GM23338 (cell line): Measurements from ENCODE around the gene C2orf66. TPM values are rescaled to one million over a fixed set of nuclear protein-coding genes. Genes with fewer than 3 reads are reported as not detected.

Source experiments
- ATAC-seq: fragments of 200-7000 bp; cut with Tn5 transposase; 3 replicates; pipeline ENCODE4 v1.9.1; 2020
- DNase-seq: peaks from one replicate; pipeline ENCODE4 v3.0.0-alpha.2; 2015; ENCODE audit warnings: low spot score
- H2AFZ ChIP-seq: fragments of 200-600 bp; sonication (generic); 2 replicates; pipeline ENCODE4 v1.8.0; 2016; ENCODE audit warnings: antibody characterized with exemption, mild to moderate bottlenecking, moderate library complexity
- H3F3A ChIP-seq: fragments of 200-600 bp; sonication (generic); replicated peaks from 2 replicates; pipeline ENCODE4 v1.8.0; 2017; ENCODE audit warnings: antibody characterized with exemption, mixed run types, low read depth
- H3K27ac ChIP-seq: fragments of 200-600 bp; sonication (generic); 2 replicates; pipeline ENCODE4 v1.6.1; 2016; ENCODE audit warnings: low read depth
- H3K27me3 ChIP-seq: fragments of 200-600 bp; sonication (generic); 2 replicates; pipeline ENCODE4 v1.8.0; 2016; ENCODE audit warnings: mild to moderate bottlenecking, mixed run types, moderate library complexity; ENCODE audit not compliant: insufficient read depth
- H3K36me3 ChIP-seq: fragments of 200-600 bp; sonication (generic); 2 replicates; pipeline ENCODE4 v1.8.0; 2016; ENCODE audit warnings: mild to moderate bottlenecking; ENCODE audit not compliant: insufficient read depth
- H3K4me1 ChIP-seq: fragments of 200-600 bp; sonication (generic); 2 replicates; pipeline ENCODE4 v1.8.0; 2016; ENCODE audit warnings: mild to moderate bottlenecking, moderate library complexity; ENCODE audit not compliant: insufficient read depth
- H3K4me2 ChIP-seq: fragments of 200-600 bp; sonication (generic); 2 replicates; pipeline ENCODE4 v1.7.1; 2017; ENCODE audit warnings: mixed run types
- H3K4me3 ChIP-seq: fragments of 200-600 bp; sonication (generic); 2 replicates; pipeline ENCODE4 v1.6.1; 2016; ENCODE audit warnings: mixed run types
- H3K79me2 ChIP-seq: fragments of 200-600 bp; sonication (generic); replicated peaks from 2 replicates; pipeline ENCODE4 v1.8.0; 2017; ENCODE audit warnings: mild to moderate bottlenecking; ENCODE audit not compliant: insufficient read depth
- H3K9me2 ChIP-seq: fragments of 200-600 bp; sonication (generic); 2 replicates; pipeline ENCODE4 v1.8.0; 2017; ENCODE audit not compliant: insufficient read depth
- H4K20me1 ChIP-seq: fragments of 200-600 bp; sonication (generic); replicated peaks from 2 replicates; pipeline ENCODE4 v1.8.0; 2017; ENCODE audit warnings: mild to moderate bottlenecking; ENCODE audit not compliant: insufficient read depth
- H3K27ac Mint-ChIP-seq: 2 replicates; pipeline ENCODE4 v1.8.0; 2020; ENCODE audit warnings: inconsistent platforms, mild to moderate bottlenecking, moderate library complexity, mixed read lengths
- H3K27me3 Mint-ChIP-seq: 3 replicates; pipeline ENCODE4 v1.8.0; 2022; ENCODE audit warnings: low read depth, mild to moderate bottlenecking, moderate library complexity, mixed read lengths, inconsistent platforms; ENCODE audit not compliant: insufficient read depth, poor library complexity
- H3K36me3 Mint-ChIP-seq: 3 replicates; pipeline ENCODE4 v1.8.0; 2021; ENCODE audit warnings: low read depth, mild to moderate bottlenecking, inconsistent platforms, moderate library complexity, mixed read lengths
- H3K4me1 Mint-ChIP-seq: 3 replicates; pipeline ENCODE4 v1.8.0; 2020; ENCODE audit warnings: mild to moderate bottlenecking, inconsistent platforms, mixed read lengths
- H3K4me3 Mint-ChIP-seq: 3 replicates; pipeline ENCODE4 v1.8.0; 2021; ENCODE audit warnings: moderate library complexity, mild to moderate bottlenecking, inconsistent platforms, mixed read lengths
- H3K9me3 Mint-ChIP-seq: 3 replicates; pipeline ENCODE4 v1.8.0; 2020; ENCODE audit warnings: moderate library complexity, mild to moderate bottlenecking, inconsistent platforms, mixed read lengths
- CREB1 ChIP-seq: fragments of 250-450 bp; sonication (Bioruptor Pico); IDR thresholded peaks from 2 replicates; pipeline ENCODE4 v1.5.0; 2020; ENCODE audit warnings: low read depth, mild to moderate bottlenecking, moderate library complexity
- ETS1 ChIP-seq: IDR thresholded peaks from 2 replicates; pipeline ENCODE4 v1.6.1; 2016; ENCODE audit warnings: antibody characterized with exemption
- EZH2 ChIP-seq: fragments of 200-600 bp; sonication (generic); IDR thresholded peaks from one replicate; pipeline ENCODE4 v1.8.0; 2017; ENCODE audit warnings: antibody characterized with exemption, mild to moderate bottlenecking, low read depth; ENCODE audit not compliant: unreplicated experiment
- EZH2phosphoT487 ChIP-seq: fragments of 200-600 bp; sonication (generic); IDR thresholded peaks from one replicate; pipeline ENCODE4 v1.8.1; 2018; ENCODE audit warnings: antibody characterized with exemption; ENCODE audit not compliant: unreplicated experiment
- JUNB ChIP-seq: IDR thresholded peaks from one replicate; pipeline ENCODE4 v1.6.1; 2016; ENCODE audit warnings: antibody characterized with exemption; ENCODE audit not compliant: unreplicated experiment
- NANOG ChIP-seq: IDR thresholded peaks from 2 replicates; pipeline ENCODE4 v1.6.1; 2016; ENCODE audit warnings: antibody characterized with exemption, borderline replicate concordance
- POLR2AphosphoS5 ChIP-seq: IDR thresholded peaks from 2 replicates; pipeline ENCODE4 v1.6.1; 2016; ENCODE audit warnings: antibody characterized with exemption, low read depth
- REST ChIP-seq: IDR thresholded peaks from one replicate; pipeline ENCODE4 v1.6.1; 2018; ENCODE audit warnings: antibody characterized with exemption; ENCODE audit not compliant: unreplicated experiment
- STAT1 ChIP-seq: IDR thresholded peaks from one replicate; pipeline ENCODE4 v1.6.1; 2016; ENCODE audit warnings: antibody characterized with exemption; ENCODE audit not compliant: unreplicated experiment
- ZNF114 ChIP-seq: fragments of 250-450 bp; sonication (Bioruptor Pico); IDR thresholded peaks from 2 replicates; pipeline ENCODE4 v1.5.0; 2020; ENCODE audit warnings: mild to moderate bottlenecking, moderate library complexity
- ZNF331 ChIP-seq: fragments of 250-450 bp; sonication (Bioruptor Pico); IDR thresholded peaks from 2 replicates; pipeline ENCODE4 v1.5.0; 2020; ENCODE audit warnings: low read depth, mild to moderate bottlenecking, moderate library complexity
- ZNF462 ChIP-seq: fragments of 250-450 bp; sonication (Bioruptor Pico); IDR thresholded peaks from 2 replicates; pipeline ENCODE4 v1.5.0; 2020; ENCODE audit warnings: mild to moderate bottlenecking, moderate library complexity
- polyA plus RNA-seq: library from polyadenylated mRNA; unstranded; fragments of >200 nt; fragmentation: Nextera tagmentation; extraction: Ambion mirVana; gene quantifications from 2 replicates; pipeline ENCODE4 v1.2.1, GENCODE V29; 2016
- total RNA-seq: library from RNA; depleted of rRNA; stranded (reverse); fragments of >200 nt; shearing (Covaris generic); gene quantifications from 2 replicates; pipeline ENCODE4 v1.2.3, GENCODE V29; 2014
- TF ChIP-seq, protein P1 (sequence below), 2 experiments: fragments of 200-600 bp in 1 of 2; sonication (generic) in 1 of 2; conservative IDR thresholded peaks; 2 replicates each; pipeline versions ENCODE4 v1.5.1 to v1.6.1; 2016 to 2017; ENCODE audit warnings: antibody characterized with exemption in 2 of 2, low read depth in 2 of 2, mild to moderate bottlenecking in 2 of 2, moderate library complexity in 1 of 2

Gene C2orf66
- total and polyA plus RNA-seq, 2 experiments from 2014 or later: not detected

DNA sequence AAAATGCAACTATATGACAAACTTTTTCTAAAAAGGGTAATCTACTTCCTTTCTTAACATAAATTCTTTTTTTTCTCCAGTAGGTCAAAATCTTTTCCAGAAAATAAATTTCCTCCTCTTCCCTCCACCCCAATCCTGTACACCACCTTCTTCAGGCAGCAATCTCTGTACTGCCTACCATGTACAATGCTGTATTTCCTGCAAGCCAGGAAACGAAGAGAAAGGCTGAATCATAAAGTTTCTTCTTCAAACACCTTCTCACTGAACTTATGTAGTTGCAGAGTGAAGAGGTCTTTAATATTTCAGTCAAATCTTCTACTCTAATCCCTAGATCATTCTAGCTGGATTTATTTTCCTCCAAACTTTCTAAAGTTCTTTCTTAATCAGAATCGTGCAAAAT is 18.2 kb upstream of the C2orf66 start:
- Histone ChIP-seq H2AFZ (no peak overlapping the region), H3K9me2 (no peaks in the 10 kb centered on the region), H3K4me2 (no peak overlapping the region), H3K27ac (no peak overlapping the region), H3F3A (no peaks in the 10 kb centered on the region), H3K4me1 (no peaks in the 10 kb centered on the region), H3K4me3 (no peak overlapping the region), H3K36me3 (no peaks in the 10 kb centered on the region), H4K20me1 (no peaks in the 10 kb centered on the region), H3K27me3 (no peaks in the 10 kb centered on the region), H3K79me2 (no peaks in the 10 kb centered on the region)
- TF ChIP-seq ZNF114 (CRISPR knock-in tag) (no peak), ETS1 (no peak), EZH2 (no peak), STAT1 (no peak), REST (no peak), ZNF331 (CRISPR knock-in tag) (no peak), JUNB (no peak), POLR2AphosphoS5 (no peak), ZNF462 (CRISPR knock-in tag) (no peak), NANOG (no peak), EZH2phosphoT487 (no peak), CREB1 (no peak)
- TF ChIP-seq, protein P1, sequence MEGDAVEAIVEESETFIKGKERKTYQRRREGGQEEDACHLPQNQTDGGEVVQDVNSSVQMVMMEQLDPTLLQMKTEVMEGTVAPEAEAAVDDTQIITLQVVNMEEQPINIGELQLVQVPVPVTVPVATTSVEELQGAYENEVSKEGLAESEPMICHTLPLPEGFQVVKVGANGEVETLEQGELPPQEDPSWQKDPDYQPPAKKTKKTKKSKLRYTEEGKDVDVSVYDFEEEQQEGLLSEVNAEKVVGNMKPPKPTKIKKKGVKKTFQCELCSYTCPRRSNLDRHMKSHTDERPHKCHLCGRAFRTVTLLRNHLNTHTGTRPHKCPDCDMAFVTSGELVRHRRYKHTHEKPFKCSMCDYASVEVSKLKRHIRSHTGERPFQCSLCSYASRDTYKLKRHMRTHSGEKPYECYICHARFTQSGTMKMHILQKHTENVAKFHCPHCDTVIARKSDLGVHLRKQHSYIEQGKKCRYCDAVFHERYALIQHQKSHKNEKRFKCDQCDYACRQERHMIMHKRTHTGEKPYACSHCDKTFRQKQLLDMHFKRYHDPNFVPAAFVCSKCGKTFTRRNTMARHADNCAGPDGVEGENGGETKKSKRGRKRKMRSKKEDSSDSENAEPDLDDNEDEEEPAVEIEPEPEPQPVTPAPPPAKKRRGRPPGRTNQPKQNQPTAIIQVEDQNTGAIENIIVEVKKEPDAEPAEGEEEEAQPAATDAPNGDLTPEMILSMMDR (conservative IDR thresholded peaks at IDR 0.05; ENCODE audit: low read depth in 2 of 2): no peak
- Mint-ChIP-seq H3K9me3 (no peaks in the 10 kb centered on the region), H3K36me3 (no peaks in the 10 kb centered on the region), H3K27ac (no peak overlapping the region), H3K27me3 (no peaks in the 10 kb centered on the region), H3K4me1 (peaks cover 4% of the 10 kb centered on the region; the same call in 2 of the 3 replicates), H3K4me3 (no peak overlapping the region)
- no peak for DNase-seq
- ATAC-seq: no peak
